HG03460 (cell line): Measurements from ENCODE around the gene OR4F6.
"Not testable (repeated sequence)": the region's sequence is repeated elsewhere in the genome, so short reads cannot be mapped to it uniquely, and the experiment has no call there.

Source experiments
- ATAC-seq: cut with Tn5 transposase; IDR thresholded peaks from one replicate; pipeline ENCODE4 v1.9.1; 2021; ENCODE audit not compliant: unreplicated experiment

Gene OR4F6, protein sequence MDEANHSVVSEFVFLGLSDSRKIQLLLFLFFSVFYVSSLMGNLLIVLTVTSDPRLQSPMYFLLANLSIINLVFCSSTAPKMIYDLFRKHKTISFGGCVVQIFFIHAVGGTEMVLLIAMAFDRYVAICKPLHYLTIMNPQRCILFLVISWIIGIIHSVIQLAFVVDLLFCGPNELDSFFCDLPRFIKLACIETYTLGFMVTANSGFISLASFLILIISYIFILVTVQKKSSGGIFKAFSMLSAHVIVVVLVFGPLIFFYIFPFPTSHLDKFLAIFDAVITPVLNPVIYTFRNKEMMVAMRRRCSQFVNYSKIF

DNA sequence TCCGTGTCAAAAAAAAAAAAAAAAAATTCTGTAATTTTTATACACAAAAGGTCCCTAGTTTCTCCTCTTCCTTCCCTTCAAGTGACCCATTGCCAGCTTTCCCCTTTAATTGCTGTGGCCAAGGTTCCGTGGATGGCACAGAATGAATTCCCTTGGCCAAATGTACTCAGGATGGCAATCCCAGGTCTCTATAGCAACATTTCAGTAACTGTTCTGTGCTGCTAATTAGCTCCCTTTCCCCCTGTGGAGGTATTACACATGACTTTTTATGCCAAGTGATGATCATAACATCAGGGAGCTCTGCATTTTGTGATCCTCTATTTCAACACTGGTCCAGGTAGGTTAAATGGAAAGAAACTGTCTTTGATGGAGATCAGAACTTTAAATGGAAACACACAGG, at the start of gene OR4F6:
OR4F6 (plus strand) TSS at position 301 of the 400 bp plus-strand sequence. CDS start 2,211 bp downstream, outside the sequence.
- no peak for ATAC-seq

DNA sequence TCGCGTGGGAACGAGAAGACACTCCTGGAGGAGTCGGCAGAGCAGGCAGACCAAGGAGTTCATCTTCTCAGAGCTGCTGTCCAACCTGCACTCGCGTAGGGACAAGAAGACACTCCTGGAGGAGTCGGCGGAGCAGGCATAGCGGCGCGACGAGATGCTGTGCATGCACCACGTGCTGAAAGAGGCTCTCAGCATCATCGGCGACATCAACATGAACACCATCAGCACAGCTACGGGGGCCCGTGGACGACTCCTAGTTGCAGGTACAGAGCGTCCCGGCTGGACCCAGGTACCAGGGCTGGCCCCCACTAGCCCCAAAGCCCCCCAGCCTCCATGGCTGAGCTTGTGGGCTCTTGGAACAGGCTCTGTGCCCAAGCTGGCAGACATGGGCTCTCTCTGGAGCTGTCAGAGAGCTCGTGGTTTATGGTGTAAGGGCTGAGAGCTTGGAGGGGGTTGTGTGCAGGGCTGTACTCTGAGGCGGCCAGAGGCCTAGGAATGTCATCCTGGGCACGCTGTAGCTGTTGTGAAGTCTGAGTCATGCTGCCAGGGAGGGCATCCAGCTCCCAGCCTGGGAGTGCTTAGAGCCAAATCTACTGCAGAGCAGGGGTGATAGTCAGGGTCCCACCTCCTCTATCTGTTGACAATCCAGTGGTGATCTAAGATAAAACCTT, 38.5 kb upstream of the OR4F6 start:
- not testable (repeated sequence) for ATAC-seq

DNA sequence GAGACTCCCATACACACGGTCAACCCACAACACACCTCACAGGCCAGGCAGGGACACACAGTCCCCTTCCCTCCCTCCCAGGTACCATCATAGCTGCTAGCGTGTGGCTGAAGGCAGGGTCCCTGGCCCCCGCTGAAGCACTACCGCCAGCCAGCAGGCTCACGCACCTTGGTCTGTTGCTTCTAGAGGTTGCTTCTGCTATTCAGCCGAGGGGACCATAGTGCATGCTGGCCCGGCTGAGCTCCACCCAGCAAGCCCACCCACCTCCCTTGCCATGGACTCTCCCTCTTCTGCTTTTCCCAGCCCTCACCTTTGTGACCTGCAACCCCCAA, 38.0 kb upstream of the OR4F6 start:
- not testable (repeated sequence) for ATAC-seq

DNA sequence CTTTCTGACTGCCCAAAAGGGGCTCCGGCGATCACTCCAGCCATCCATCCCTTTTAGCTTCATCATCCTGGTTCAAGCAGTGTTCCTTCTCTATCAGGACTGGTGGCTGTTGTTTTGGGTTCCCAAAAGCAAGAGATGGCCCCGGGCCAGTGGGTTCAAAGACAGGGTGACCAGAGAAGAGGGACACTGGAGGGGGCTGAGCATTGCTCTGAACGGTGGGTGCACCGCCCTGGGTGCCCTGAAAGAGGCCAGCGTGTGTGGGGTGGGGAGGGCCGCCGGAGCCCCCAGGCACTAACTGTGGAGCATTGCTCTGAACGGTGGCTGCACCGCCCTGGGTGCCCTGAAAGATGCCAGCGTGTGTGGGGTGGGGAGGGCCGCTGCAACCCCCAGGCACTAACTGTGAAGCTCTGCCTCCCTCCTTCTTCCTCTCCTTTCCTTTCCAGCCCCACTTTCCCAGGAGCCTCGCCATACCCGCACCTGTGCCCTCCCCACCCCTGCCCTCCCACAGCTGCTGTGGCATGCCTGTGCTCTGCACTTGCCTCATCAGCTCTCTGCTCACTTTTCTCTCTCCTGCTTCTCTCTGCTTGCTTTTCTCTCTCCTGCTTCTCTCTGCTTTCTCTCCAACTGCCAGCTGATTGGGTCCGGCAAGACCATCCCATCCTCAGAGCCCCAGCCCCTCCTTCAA, 37.4 kb upstream of the OR4F6 start:
- no peak for ATAC-seq

DNA sequence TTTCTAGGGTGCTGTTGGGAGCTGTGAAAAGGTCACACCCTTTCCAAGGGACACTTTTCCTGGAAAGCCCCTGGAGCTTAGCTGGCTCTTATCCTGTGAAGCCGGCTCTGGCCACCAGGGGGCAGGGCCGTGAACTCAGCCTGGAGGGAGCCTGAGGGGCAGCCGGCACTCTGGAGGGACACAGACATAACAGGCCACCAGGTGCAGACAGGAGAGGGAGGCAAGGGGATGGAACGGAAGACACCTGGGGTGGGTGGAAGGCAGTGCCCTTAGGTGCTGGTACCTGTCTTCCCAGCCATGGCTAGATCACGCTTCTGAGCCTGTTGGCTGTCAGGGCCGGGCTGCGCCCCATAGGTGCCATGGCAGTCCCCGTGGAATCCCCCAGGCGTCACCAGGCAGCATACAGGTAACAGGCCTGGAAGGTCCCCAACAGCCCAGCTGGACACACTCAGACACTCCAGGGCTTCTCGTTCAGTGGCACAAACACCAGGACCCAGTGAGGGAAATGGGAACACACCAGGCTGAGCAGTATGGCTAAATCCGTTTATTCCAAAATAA, 36.1 kb upstream of the OR4F6 start:
- ATAC-seq: not testable (repeated sequence)

DNA sequence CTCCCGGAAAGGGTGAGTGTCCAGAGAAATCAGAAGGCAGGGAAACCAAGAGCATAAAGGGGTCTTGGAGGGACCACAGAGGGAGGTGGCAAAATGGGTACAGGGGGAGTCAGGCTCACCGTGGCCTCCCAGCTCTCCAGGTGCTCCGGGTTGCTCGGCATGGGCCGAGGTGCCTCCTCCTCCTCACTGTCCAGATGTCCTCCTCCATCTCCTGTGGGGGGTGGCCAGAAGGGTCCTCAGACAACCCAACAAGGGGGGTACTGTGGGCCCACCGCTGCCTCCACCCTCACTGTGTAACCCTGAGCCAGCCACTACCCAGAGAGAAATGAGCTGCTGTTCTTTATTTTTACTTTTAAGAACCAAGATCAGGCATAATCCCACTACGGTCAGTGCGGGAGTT, 30.4 kb upstream of the OR4F6 start:
- ATAC-seq: no peak

DNA sequence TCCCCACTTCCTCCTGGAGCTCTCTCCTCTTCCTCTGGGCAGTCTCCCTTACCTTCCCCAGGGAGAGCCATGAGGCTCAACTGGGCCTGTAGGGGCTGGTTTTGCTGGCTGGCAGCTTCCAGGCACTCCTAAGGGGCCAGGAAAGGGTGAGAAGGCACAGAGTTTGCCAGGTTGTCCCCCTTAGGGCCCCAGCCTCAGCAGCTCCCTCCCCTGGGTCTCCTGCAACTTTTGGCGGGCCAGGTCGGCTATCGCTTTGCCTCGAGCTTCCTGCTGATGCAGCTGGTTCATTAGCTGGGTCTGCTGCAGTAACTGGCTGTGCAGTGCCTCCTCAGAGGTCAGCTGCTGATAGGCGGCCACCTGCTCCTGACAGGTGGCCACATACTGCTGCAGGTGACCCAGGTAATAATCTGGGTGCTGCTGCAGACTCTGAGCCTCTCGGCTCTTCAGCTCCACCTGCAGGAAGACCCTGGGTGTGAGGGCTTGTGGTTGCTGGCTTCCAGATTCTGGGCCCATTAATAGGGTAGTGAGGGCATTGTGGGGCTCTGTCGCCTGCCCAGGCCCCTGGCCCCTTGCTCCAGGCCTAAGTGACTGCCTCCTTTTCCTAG, 29.7 kb upstream of the OR4F6 start:
- ATAC-seq: no peak

DNA sequence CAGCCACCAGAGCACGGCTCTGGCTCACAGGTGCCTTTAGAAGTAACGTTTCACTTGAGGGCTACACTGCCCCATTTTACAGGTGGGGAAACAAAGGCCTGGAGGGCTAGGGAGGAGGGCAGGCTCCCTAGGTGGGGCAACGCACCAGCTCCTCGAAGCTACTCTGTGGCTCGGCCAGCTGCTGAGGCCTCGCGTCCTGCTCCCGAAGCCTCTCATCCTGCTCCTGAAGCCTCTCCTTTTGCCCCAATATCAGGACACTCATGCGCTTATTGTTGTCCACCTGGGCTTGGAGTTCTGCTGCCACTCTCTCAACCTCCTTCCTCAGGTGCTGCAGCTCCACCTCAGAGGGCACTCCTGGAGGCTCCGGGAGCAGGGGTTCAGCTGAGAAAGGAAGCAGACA, 28.2 kb upstream of the OR4F6 start:
- ATAC-seq: no peak

DNA sequence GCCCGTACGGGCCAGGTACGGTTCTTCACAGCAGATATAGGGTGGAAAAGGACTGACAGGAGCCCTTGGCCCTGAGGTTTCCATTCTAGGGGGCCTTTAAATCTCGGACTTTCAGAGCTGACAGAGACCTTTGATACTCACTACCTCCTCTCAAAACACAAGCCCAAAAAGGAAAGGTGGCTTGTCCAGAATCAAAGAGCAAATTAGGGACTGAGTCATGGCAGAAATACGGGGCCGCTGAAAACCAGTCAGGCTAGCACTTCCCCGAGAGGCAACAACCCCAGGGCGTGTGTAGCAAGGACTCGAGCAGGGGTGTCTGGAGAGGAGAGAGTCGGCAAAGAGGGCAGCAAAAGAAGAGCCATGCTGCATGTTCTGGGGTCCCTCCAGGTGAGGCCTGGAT, 24.7 kb upstream of the OR4F6 start:
- not testable (repeated sequence) for ATAC-seq

DNA sequence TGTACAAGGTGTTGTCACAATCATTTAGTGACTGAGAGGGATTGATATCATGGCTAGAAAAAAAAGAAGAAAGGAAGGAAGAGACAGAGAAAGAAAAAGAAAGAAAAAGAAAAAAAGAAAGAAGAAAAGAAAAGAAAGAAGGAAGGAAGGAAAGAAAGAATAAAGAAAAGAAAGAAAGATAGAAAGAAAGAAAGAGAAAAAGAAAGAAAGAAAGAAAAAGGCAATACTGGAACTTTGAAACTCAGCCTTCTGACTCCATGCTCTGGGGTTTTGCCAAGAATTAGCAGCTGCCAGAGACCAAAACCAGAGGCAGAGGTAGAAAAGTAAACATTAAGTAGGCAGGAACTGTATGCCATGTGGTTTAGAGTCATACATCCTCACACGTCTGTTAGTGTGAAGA, 23.1 kb upstream of the OR4F6 start:
- not testable (repeated sequence) for ATAC-seq

DNA sequence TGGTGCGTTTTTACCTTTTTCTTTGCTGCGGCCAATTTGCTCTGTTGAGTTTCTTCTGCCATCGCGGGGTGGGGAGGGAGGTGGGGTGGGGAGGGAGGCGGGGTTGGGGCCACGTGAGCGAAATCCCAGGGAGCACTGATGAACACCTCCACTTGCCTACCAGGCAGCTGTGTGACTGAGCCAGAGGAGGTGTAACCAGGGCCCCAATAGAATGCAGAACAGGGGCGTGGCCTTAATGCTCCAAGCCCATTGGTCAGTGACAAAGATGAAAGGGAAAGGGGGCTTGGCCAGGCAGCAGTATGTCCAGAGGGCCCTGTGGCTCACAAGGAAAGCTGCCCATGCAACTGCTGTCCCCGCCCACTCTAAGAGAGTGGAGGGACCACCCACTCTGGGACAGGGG, 21.4 kb upstream of the OR4F6 start:
- ATAC-seq: no peak

DNA sequence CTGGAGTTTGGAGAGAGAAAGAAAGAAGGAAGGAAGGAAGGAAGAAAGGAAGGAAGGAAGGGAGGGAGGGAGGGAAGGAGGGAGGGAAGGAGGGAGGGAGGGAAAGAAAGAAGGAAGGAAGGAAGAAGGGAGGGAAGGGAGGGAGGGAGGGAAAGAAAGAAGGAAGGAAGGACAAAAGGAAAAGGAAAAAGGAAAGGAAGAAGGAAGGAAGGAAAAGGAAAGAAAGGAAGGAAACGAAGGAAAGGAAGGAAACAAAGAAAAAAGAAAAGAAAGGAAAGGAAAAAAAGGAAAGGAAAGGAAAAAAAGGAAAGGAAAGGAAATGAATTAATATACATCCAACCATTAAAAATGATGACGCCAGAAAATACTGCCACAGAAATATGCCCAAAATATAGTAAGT, 18.7 kb upstream of the OR4F6 start:
- ATAC-seq: no peak

DNA sequence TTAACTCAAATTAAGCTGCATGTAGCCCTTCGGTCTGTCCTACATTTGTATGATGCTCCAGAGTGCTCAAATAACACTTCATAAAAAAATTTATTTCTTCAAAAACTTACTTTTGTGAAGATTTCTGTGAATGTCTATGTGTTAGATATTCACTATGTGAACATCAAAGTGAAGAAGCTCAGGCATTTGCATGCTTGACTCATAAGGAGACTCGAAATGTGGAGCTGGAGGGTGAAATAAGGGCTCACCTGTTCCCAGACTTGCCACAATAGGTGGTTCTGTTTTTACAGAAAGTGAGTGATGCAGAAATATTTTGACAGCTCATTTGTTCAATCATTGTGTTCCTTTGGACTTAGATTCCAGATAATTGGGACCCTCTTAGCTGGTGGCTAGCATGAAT, 16.9 kb upstream of the OR4F6 start:
- ATAC-seq: not testable (repeated sequence)

DNA sequence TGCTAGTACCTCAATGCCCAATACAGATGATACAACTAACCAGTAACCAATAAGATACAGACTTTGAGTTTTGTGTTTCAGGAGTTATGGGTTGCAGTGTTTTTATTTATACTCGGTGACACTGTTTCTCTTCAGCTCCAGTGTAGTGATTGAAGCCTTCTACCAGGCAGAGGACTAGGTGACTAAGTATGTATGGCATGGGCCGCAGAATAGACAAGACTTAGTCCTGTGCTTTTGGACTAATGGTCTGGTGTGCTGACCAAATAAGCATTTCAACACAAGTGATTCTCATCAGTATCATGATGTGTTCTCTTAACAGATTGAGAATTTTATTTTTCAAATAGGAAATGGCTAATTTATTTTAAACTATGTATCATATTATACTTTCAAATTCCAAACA, 15.3 kb upstream of the OR4F6 start:
- not testable (repeated sequence) for ATAC-seq

DNA sequence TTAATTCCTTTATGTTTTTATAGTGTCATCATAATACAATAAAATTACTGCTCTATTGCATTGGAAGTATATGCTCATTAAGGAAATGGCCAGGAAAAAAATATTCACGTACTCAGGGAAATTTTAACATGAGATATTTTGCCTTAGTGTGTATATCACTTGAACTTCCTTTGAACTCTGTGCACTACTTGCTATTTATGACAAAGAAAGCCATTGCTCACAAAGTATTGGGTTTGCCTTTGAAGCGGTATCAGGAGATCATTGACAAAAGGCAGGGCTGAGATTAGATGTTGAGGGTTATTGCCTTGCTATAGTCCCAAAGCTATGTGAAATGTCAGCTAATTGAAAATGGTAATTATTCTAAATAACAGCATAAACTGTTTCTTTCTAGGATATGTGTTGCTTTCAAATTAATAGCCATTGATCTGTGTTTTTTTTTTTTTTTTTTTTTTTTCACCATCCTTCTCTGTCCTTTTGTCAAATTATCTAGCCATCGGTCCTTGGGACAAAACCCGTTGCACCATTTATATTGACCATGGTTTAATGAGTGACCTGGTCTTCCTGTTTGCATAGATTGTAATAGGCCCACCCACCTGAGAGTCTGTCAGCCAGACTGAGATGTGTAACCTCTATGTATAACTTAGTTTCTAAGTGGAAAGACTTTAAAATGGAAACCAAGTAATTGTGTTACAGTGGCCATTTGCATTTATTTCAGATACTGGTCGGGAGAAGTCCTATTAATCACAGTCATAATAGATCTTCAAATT, 14.6 kb upstream of the OR4F6 start:
- not testable (repeated sequence) for ATAC-seq

DNA sequence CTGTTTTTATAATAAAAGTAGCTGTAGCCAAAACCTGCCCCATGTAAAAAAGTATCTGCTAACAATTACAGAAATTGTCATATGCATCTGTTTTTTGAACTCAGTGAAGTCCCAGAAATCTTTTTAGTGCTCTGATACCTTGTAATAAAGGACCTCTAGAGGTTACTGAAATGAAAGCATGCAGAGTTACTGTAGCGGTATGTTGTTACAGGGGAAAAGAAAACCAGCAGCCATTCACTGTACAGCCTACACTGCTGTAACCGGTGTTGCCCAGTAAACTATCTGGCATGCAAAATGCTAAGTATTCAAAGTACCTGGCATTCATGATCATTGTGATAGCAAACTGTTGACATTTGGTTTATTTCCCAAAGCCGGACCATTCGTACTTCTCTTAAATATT, 12.6 kb upstream of the OR4F6 start:
- not testable (repeated sequence) for ATAC-seq

DNA sequence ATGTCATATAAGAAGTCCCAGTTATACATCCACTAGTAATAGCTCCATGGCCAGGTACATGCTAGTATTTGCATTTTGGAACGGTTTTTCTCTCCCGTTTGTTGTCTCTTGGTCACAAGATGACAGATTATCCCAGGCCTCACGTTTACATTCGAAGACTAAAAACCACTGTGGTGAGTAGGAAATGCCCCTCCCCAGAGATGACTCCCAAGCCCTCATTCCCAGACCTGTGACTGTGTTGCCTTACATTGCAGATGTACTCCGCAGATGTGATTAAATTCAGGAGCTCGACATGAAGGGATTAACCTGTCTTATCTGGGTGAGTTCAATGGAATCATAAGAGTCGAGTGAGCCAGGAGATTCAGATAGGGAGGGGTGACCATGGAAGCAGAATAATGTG, 9.3 kb upstream of the OR4F6 start:
- ATAC-seq: not testable (repeated sequence)

DNA sequence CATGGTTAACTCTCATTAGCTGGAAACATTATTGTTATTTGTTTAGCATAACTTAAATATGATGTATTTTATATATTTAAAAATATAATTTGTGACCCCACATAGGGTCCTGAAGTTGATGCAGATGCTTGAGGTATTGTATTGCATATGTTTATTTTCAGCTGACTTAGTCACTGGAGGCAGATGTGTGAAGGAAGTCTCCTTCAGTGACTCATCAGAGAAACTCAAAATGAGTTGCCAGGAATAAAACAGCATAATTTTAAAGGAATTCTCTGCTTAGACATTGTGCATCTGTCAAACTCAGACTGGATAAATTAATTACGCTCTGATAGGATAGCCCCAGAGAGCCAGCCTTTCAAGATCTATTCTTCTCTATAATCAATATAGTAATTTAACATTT, 7.9 kb upstream of the OR4F6 start:
- ATAC-seq: no peak

DNA sequence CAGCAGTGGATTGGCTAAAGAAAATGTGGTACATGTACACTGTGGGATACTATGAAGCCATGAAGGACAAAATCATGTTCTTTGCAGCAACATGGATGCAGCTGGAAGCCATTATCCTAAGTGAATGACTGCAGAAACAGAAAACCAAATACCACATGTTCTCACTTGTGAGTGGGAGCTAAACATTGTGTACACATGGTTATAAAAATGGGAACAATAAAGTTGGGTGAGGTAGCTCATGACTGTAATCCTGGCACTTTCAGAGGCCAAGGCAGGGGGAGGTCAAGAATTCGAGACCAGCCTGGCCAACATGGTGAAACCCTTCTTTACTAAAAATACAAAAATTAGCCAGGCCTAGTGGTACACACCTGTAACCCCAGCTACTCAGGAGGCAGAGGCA, 3.6 kb upstream of the OR4F6 start:
- no peak for ATAC-seq

DNA sequence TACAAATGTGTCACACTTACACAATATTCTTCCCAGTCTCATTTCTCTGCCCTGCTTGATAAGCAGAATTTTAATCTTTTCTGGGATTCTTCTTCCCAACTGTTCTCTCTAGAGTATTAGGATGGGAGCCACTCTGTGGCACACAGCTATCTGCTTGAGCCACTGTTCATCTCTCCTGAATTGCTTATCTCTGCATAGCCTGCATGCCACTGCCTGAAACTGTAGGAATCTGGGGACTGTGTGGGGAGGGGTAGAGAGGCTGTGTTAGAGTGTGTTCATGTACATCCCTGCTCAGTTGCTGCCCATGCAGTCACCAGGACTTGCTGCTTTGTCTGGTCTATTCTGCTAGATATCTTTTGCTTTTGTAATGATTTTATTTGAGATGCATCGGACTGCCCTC, 2.3 kb upstream of the OR4F6 start:
- ATAC-seq: no peak

DNA sequence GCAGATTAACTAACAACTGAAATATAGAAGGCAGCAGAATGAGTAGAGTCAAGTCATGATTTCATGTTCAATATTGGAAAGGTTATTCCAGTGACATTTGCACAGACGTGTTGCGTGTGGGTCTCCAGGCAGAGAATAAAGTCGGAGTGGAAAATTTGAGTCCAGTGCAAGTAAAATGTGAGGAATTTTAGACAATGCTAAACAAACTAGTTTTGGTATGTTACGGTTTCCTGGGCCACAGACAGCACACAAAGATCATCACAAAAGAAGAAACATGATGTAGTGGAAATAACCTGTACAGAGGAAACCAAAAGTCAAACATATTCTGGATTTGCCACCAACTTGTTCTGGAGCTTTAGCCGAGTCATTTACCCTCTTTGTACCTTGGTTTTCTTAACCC, 367 bp downstream of the OR4F6 start:
- ATAC-seq: no peak
